GM12891 (cell line): ENCODE measurements around the gene TMEM218.

Experiments used
- DNase-seq: peaks from one replicate; pipeline ENCODE4 v3.0.0; 2011; ENCODE audit warnings: low spot score; ENCODE audit not compliant: insufficient read length
- FAIRE-seq: peaks from 2 replicates; lab custom pipeline; 2011; peaks lifted over from hg19 to GRCh38; lab: Jason Lieb, UNC
- PAX5 ChIP-seq: IDR thresholded peaks from 2 replicates; pipeline ENCODE4 v1.6.1; 2011; ENCODE audit warnings: low read length, moderate library complexity, mild to moderate bottlenecking; ENCODE audit not compliant: insufficient read depth, severe bottlenecking
- POLR2A ChIP-seq: IDR thresholded peaks from 2 replicates; pipeline ENCODE4 v1.6.1; 2011; ENCODE audit warnings: low read depth, low read length, control low read depth
- POLR2AphosphoS5 ChIP-seq: IDR thresholded peaks from 2 replicates; pipeline ENCODE4 v1.6.1; 2011; ENCODE audit warnings: low read depth, low read length, control low read depth
- POU2F2 ChIP-seq: IDR thresholded peaks from 2 replicates; pipeline ENCODE4 v1.6.1; 2011; ENCODE audit warnings: low read depth, mild to moderate bottlenecking, control low read depth, low read length, moderate library complexity
- SPI1 ChIP-seq: IDR thresholded peaks from 2 replicates; pipeline ENCODE4 v1.6.1; 2011; ENCODE audit warnings: low read depth, low read length, control low read depth
- TAF1 ChIP-seq: IDR thresholded peaks from 2 replicates; pipeline ENCODE4 v1.6.1; 2011; ENCODE audit warnings: low read depth, low read length, control low read depth

TMEM218 gene

GRCh38 chr11:125085301-125086081, 25.9 kb downstream of the TMEM218 start:
- TF ChIP-seq POLR2AphosphoS5 = no peak
- TF ChIP-seq POU2F2 = no peak
- no peak for TF ChIP-seq PAX5
- TF ChIP-seq POLR2A = no peak
- no peak for TF ChIP-seq TAF1
- TF ChIP-seq SPI1 = no peak
- no peak for FAIRE-seq

GRCh38 chr11:125084761-125085231, 26.6 kb downstream of the TMEM218 start:
- DNase-seq (no peak), FAIRE-seq (no peak)
- TF ChIP-seq POLR2AphosphoS5 = no peak
- no peak for TF ChIP-seq SPI1
- TF ChIP-seq POLR2A = no peak
- TF ChIP-seq TAF1 = no peak
- no peak for TF ChIP-seq PAX5
- TF ChIP-seq POU2F2 = no peak

More at GRCh38 chr11:125085301-125086081, 25.9 kb downstream of the TMEM218 start:
- DNase-seq = no peak

- FAIRE-seq (no peak), DNase-seq (no peak)
- no peak for TF ChIP-seq PAX5
- TF ChIP-seq TAF1 = no peak
- TF ChIP-seq POU2F2 = no peak
- TF ChIP-seq POLR2AphosphoS5 = no peak
- no peak for TF ChIP-seq SPI1
- TF ChIP-seq POLR2A = no peak
These were observed 27.4 kb downstream of the TMEM218 start for GRCh38 chr11:125084057-125084416.

GRCh38 chr11:125083312-125084056, 27.9 kb downstream of the TMEM218 start:
- no peak for DNase-seq
- FAIRE-seq = no peak
- TF ChIP-seq SPI1 (no peak), POU2F2 (no peak), POLR2AphosphoS5 (no peak), POLR2A (no peak), PAX5 (no peak), TAF1 (no peak)

GRCh38 chr11:125082611-125083311, 28.7 kb downstream of the TMEM218 start:
- TF ChIP-seq POLR2A (no peak), PAX5 (no peak), POU2F2 (no peak), POLR2AphosphoS5 (no peak), TAF1 (no peak), SPI1 (no peak)
- FAIRE-seq (no peak), DNase-seq (no peak)

GRCh38 chr11:125082040-125082439, 29.4 kb downstream of the TMEM218 start:
- DNase-seq (no peak), FAIRE-seq (no peak)
- TF ChIP-seq SPI1 = no peak
- no peak for TF ChIP-seq POLR2A
- no peak for TF ChIP-seq PAX5

GRCh38 chr11:125081098-125081798, 30.2 kb downstream of the TMEM218 start:
- TF ChIP-seq TAF1 (no peak), PAX5 (no peak), POU2F2 (no peak), POLR2A (no peak), SPI1 (no peak), POLR2AphosphoS5 (no peak)
- DNase-seq (no peak), FAIRE-seq (no peak)

GRCh38 chr11:125080531-125080911, 30.9 kb downstream of the TMEM218 start:
- FAIRE-seq (no peak), DNase-seq (no peak)
- TF ChIP-seq POU2F2 (no peak), POLR2A (no peak), SPI1 (no peak), POLR2AphosphoS5 (no peak), PAX5 (no peak), TAF1 (no peak)

GRCh38 chr11:125079878-125080530, 31.4 kb downstream of the TMEM218 start:
- FAIRE-seq (no peak), DNase-seq (no peak)
- TF ChIP-seq SPI1 = no peak
- no peak for TF ChIP-seq POLR2A
- no peak for TF ChIP-seq POLR2AphosphoS5
- no peak for TF ChIP-seq PAX5
- no peak for TF ChIP-seq TAF1
- no peak for TF ChIP-seq POU2F2
